CD4-positive, alpha-beta T cell (primary cell): Measurements from ENCODE around the gene CCDC51. TPM values are rescaled to one million over a fixed set of nuclear protein-coding genes. Genes with fewer than 3 reads are reported as not detected.

Experiments used
- ATAC-seq: fragments of 200-7000 bp; cut with Tn5 transposase; one replicate; pipeline ENCODE4 v1.10.0; 2022; ENCODE audit warnings: mild to moderate bottlenecking; ENCODE audit not compliant: poor library complexity
- CTCF ChIA-PET: fragments of 350-600 bp; sonication (Branson Sonifier 250); formaldehyde crosslinking; loops from one replicate; lab custom pipeline; 2021; ENCODE audit warnings: antibody characterized with exemption, inconsistent platforms; lab: Charles Lee
- POLR2A ChIA-PET: fragments of 350-600 bp; sonication (Branson Sonifier 250); formaldehyde crosslinking; loops from one replicate; lab custom pipeline; 2021; ENCODE audit warnings: antibody characterized with exemption, inconsistent platforms; lab: Charles Lee
- DNase-seq, 14 experiments: peaks; one replicate each; pipeline ENCODE4 v3.0.0-alpha.2; 2013 to 2020; ENCODE audit warnings: mixed read lengths in 2 of 14
- H3K27ac ChIP-seq, 2 donors: one replicate each; pipeline versions ENCODE4 v1.5.1 to v1.7.0; 2013; ENCODE audit warnings: low read length in 2 of 2, low read depth in 1 of 2, mild to moderate bottlenecking in 1 of 2
- H3K27me3 ChIP-seq, 2 experiments: 1 replicate in 1 of 2; 2 replicates in 1 of 2; pipeline versions ENCODE4 v1.6.1 to v1.7.0; 2013; ENCODE audit warnings: low read length in 2 of 2, control low read depth in 1 of 2, mild to moderate bottlenecking in 1 of 2, moderate library complexity in 1 of 2; ENCODE audit not compliant: insufficient read depth in 2 of 2, control insufficient read depth in 1 of 2
- H3K36me3 ChIP-seq: one replicate; pipeline ENCODE4 v1.6.1; 2013; ENCODE audit warnings: low read length, control low read depth; ENCODE audit not compliant: insufficient read depth
- H3K4me1 ChIP-seq: one replicate; pipeline ENCODE4 v1.6.1; 2013; ENCODE audit warnings: low read length, control low read depth; ENCODE audit not compliant: insufficient read depth
- H3K4me3 ChIP-seq: one replicate; pipeline ENCODE4 v1.5.1; 2013; ENCODE audit warnings: mild to moderate bottlenecking, low read length, moderate library complexity
- H3K9me3 ChIP-seq, 2 experiments: 1 replicate in 1 of 2; 2 replicates in 1 of 2; pipeline versions ENCODE4 v1.6.1 to v1.7.0; 2013; ENCODE audit warnings: low read length in 2 of 2, mild to moderate bottlenecking in 2 of 2, control low read depth in 1 of 2, moderate library complexity in 1 of 2; ENCODE audit not compliant: control insufficient read depth in 1 of 2, insufficient read depth in 1 of 2
- H3K27ac Mint-ChIP-seq: one replicate; pipeline ENCODE4 v1.8.0; 2020; ENCODE audit warnings: mixed read lengths
- H3K27me3 Mint-ChIP-seq: one replicate; pipeline ENCODE4 v1.8.0; 2021; ENCODE audit warnings: mixed read lengths
- H3K36me3 Mint-ChIP-seq: one replicate; pipeline ENCODE4 v1.8.0; 2021; ENCODE audit warnings: low read depth, mixed read lengths
- H3K4me1 Mint-ChIP-seq: one replicate; pipeline ENCODE4 v1.8.0; 2021; ENCODE audit warnings: low read depth, mixed read lengths
- H3K4me3 Mint-ChIP-seq: one replicate; pipeline ENCODE4 v1.8.0; 2020; ENCODE audit warnings: mild to moderate bottlenecking, mixed read lengths
- H3K9me3 Mint-ChIP-seq: one replicate; pipeline ENCODE4 v1.8.0; 2020; ENCODE audit warnings: mixed read lengths
- intact Hi-C, 2 experiments: fragments of 100-400 bp; cut with DNase I in 1 of 2; cut with micrococcal nuclease in 1 of 2; formaldehyde crosslinking; loops; one replicate each; pipeline versions ENCODE4 v1.15.1 to v1.9.0; 2023 to 2025; cut with DNase I, micrococcal nuclease
- total RNA-seq, 174 experiments: library from RNA in 2 of 174; stranded (reverse) in 2 of 174; gene quantifications; one replicate each; pipeline ENCODE4 v1.2.3 and lab custom pipeline; 2021 to 2026
- TF ChIP-seq, protein P1 (sequence below): fragments of 200-600 bp; IDR thresholded peaks from one replicate; pipeline ENCODE4 v1.8.0; 2022; ENCODE audit warnings: antibody characterized with exemption, mild to moderate bottlenecking

Gene CCDC51
- total RNA-seq, 2 experiments from 2014 or later: 5.5 to 5.8 TPM

GRCh38 chr3:48467473-48468267 is 27.8 kb upstream of the CCDC51 start:
- ChIA-PET CTCF (interaction anchor here (1.0 kb wide), 1 partner anchor 27 kb away, joined by 3 read pairs; no protein-coding TSS in a partner anchor), POLR2A (interaction anchor here (0.9 to 3.6 kb wide), 9 partner anchors 11 to 168 kb away, joined by 3 to 26 read pairs (median 5); partner anchors contain the start of genes ATRIP, CCDC51, PFKFB4 and SHISA5)
- Mint-ChIP-seq H3K36me3 (peaks cover 45% of the 10 kb centered on the region), H3K9me3 (no peaks in the 10 kb centered on the region), H3K4me3 (peak overlapping the region; percentile 87), H3K27me3 (no peaks in the 10 kb centered on the region), H3K4me1 (peaks cover 51% of the 10 kb centered on the region), H3K27ac (peak overlapping the region; percentile 94)
- intact Hi-C loops: loop anchor here in 1 of 2 experiments (2.0 to 10.0 kb wide), 3 partner anchors 39 to 187 kb away; no protein-coding TSS in a partner anchor
- no peaks in the 10 kb centered on the region for H3K9me3 ChIP-seq
- H3K4me3 ChIP-seq: peak overlapping the region; percentile 72
- no peak for ATAC-seq
- peak overlapping the region; percentile 94 for H3K27ac ChIP-seq
- peaks cover 41% of the 10 kb centered on the region for H3K36me3 ChIP-seq
- DNase-seq: no peak
- H3K4me1 ChIP-seq: peaks cover 79% of the 10 kb centered on the region
- TF ChIP-seq, protein P1, sequence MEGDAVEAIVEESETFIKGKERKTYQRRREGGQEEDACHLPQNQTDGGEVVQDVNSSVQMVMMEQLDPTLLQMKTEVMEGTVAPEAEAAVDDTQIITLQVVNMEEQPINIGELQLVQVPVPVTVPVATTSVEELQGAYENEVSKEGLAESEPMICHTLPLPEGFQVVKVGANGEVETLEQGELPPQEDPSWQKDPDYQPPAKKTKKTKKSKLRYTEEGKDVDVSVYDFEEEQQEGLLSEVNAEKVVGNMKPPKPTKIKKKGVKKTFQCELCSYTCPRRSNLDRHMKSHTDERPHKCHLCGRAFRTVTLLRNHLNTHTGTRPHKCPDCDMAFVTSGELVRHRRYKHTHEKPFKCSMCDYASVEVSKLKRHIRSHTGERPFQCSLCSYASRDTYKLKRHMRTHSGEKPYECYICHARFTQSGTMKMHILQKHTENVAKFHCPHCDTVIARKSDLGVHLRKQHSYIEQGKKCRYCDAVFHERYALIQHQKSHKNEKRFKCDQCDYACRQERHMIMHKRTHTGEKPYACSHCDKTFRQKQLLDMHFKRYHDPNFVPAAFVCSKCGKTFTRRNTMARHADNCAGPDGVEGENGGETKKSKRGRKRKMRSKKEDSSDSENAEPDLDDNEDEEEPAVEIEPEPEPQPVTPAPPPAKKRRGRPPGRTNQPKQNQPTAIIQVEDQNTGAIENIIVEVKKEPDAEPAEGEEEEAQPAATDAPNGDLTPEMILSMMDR: no peak
- no peaks in the 10 kb centered on the region for H3K27me3 ChIP-seq

GRCh38 chr3:48467110-48467454 is 27.2 kb upstream of the CCDC51 start:
- DNase-seq: no peak
- Histone ChIP-seq H3K9me3 (no peaks in the 10 kb centered on the region), H3K4me3 (peak overlapping the region; percentile 72), H3K27me3 (no peaks in the 10 kb centered on the region), H3K27ac (peak overlapping the region; percentile 94), H3K36me3 (peaks cover 41% of the 10 kb centered on the region), H3K4me1 (peaks cover 73% of the 10 kb centered on the region)
- Mint-ChIP-seq H3K4me3 (peak overlapping the region; percentile 87), H3K4me1 (peaks cover 50% of the 10 kb centered on the region), H3K27me3 (no peaks in the 10 kb centered on the region), H3K27ac (peak overlapping the region; percentile 94), H3K36me3 (peaks cover 44% of the 10 kb centered on the region), H3K9me3 (no peaks in the 10 kb centered on the region)
- ATAC-seq: no peak
- intact Hi-C loops: loop anchor here in 1 of 2 experiments (2.0 to 10.0 kb wide), 3 partner anchors 40 to 188 kb away; no protein-coding TSS in a partner anchor
- TF ChIP-seq, protein P1: no peak
- ChIA-PET POLR2A (interaction anchor here (1.0 to 3.6 kb wide), 14 partner anchors 12 to 168 kb away, joined by 3 to 26 read pairs (median 6); partner anchors contain the start of genes ATRIP, CCDC51, PFKFB4 and SHISA5), CTCF (interaction anchor here (0.9 to 2.5 kb wide), 4 partner anchors 26 to 91 kb away, joined by 3 to 13 read pairs (median 3); no protein-coding TSS in a partner anchor)

- H3K27me3 Mint-ChIP-seq: no peaks in the 10 kb centered on the region
- H3K4me3 Mint-ChIP-seq: peak overlapping the region; percentile 87
- peaks cover 44% of the 10 kb centered on the region for H3K36me3 Mint-ChIP-seq
- ATAC-seq: peak; percentile 54
- Histone ChIP-seq H3K27me3 (no peaks in the 10 kb centered on the region), H3K36me3 (peaks cover 41% of the 10 kb centered on the region), H3K27ac (peak overlapping the region; percentile 94), H3K4me1 (peaks cover 68% of the 10 kb centered on the region), H3K9me3 (no peaks in the 10 kb centered on the region), H3K4me3 (peak overlapping the region; percentile 72)
- peak in 7 of 14 experiments; percentile 22 to 58 (median 39) for DNase-seq
- ChIA-PET POLR2A (interaction anchor here (0.6 to 3.6 kb wide), 16 partner anchors 12 to 1770 kb away, joined by 3 to 26 read pairs (median 4); partner anchors contain the start of genes ATRIP, CCDC51, PFKFB4 and SHISA5), CTCF (interaction anchor here (0.9 to 2.5 kb wide), 5 partner anchors 26 to 91 kb away, joined by 3 to 13 read pairs (median 3); no protein-coding TSS in a partner anchor)
- H3K27ac Mint-ChIP-seq: peak overlapping the region; percentile 94
- intact Hi-C loops: loop anchor here (1.0 to 10.0 kb wide), 4 partner anchors 40 to 188 kb away; no protein-coding TSS in a partner anchor
- H3K4me1 Mint-ChIP-seq: peaks cover 50% of the 10 kb centered on the region
- TF ChIP-seq, protein P1: no peak
- no peaks in the 10 kb centered on the region for H3K9me3 Mint-ChIP-seq
Measured at GRCh38 chr3:48466386-48467109, 26.6 kb upstream of the CCDC51 start.
